Common myeloid progenitor, CD34-positive (primary cell): Measurements from ENCODE around the gene TEC.

ENCODE experiments used
- CTCF ChIA-PET: fragments of 350-600 bp; sonication (Branson Sonifier 250); formaldehyde crosslinking; loops from one replicate; lab custom pipeline; 2021; ENCODE audit warnings: antibody characterized with exemption; lab: Charles Lee
- POLR2A ChIA-PET: fragments of 350-600 bp; sonication (Branson Sonifier 250); formaldehyde crosslinking; loops from one replicate; lab custom pipeline; 2021; ENCODE audit warnings: antibody characterized with exemption; lab: Charles Lee
- DNase-seq, 3 donors: peaks; one replicate each; pipeline versions ENCODE4 v3.0.0 to v3.0.0-alpha.2; 2013
- H3K27ac ChIP-seq, 2 experiments: 1 replicate in 1 of 2; 2 replicates in 1 of 2; pipeline ENCODE4 v1.7.0; 2013; ENCODE audit warnings: inconsistent platforms in 2 of 2, low read length in 2 of 2, mild to moderate bottlenecking in 2 of 2, low read depth in 1 of 2, moderate library complexity in 1 of 2; ENCODE audit not compliant: severe bottlenecking in 2 of 2, insufficient read depth in 1 of 2, poor library complexity in 1 of 2
- H3K27me3 ChIP-seq, 5 experiments: replicated peaks in 2 of 5; 1 replicate in 3 of 5; 2 replicates in 2 of 5; pipeline versions ENCODE4 v1.6.1 to v1.7.0; 2013; ENCODE audit warnings: low read length in 4 of 5, mild to moderate bottlenecking in 2 of 5, moderate library complexity in 2 of 5, inconsistent platforms in 1 of 5; ENCODE audit not compliant: insufficient read depth in 5 of 5, control insufficient read depth in 4 of 5
- H3K36me3 ChIP-seq, 4 experiments: 1 replicate in 2 of 4; 2 replicates in 2 of 4; pipeline versions ENCODE4 v1.6.1 to v1.7.0; 2013; ENCODE audit warnings: low read length in 3 of 4, control low read depth in 1 of 4, mild to moderate bottlenecking in 1 of 4; ENCODE audit not compliant: control insufficient read depth in 4 of 4, insufficient read depth in 4 of 4
- H3K4me1 ChIP-seq, 4 experiments: 1 replicate in 3 of 4; 2 replicates in 1 of 4; pipeline versions ENCODE4 v1.6.1 to v1.7.1; 2013; ENCODE audit warnings: low read length in 3 of 4, mild to moderate bottlenecking in 3 of 4, control low read depth in 1 of 4, inconsistent platforms in 1 of 4, moderate library complexity in 1 of 4; ENCODE audit not compliant: control insufficient read depth in 4 of 4, insufficient read depth in 4 of 4; ENCODE audit errors: control extremely low read depth in 1 of 4
- H3K4me3 ChIP-seq, 7 experiments: 1 replicate in 4 of 7; 2 replicates in 3 of 7; pipeline versions ENCODE4 v1.5.1 to v1.7.0; 2013; ENCODE audit warnings: mild to moderate bottlenecking in 7 of 7, low read length in 6 of 7, moderate library complexity in 6 of 7, inconsistent platforms in 2 of 7, low read depth in 2 of 7, control low read depth in 1 of 7; ENCODE audit not compliant: insufficient read depth in 4 of 7, control insufficient read depth in 1 of 7; ENCODE audit errors: extremely low read depth in 1 of 7
- H3K9me3 ChIP-seq, 5 experiments: 1 replicate in 4 of 5; 2 replicates in 1 of 5; pipeline versions ENCODE4 v1.6.1 to v1.7.1; 2013; ENCODE audit warnings: low read length in 4 of 5, mild to moderate bottlenecking in 2 of 5, inconsistent platforms in 1 of 5, low read depth in 1 of 5, moderate library complexity in 1 of 5; ENCODE audit not compliant: control insufficient read depth in 4 of 5, insufficient read depth in 2 of 5; ENCODE audit errors: control extremely low read depth in 1 of 5
- WGBS: methylation state at CpG from one replicate; pipeline ENCODE4 v1.1.5; 2013; ENCODE audit not compliant: insufficient coverage; 5-methylcytosine and 5-hydroxymethylcytosine counted together

Gene TEC

GRCh38 chr4:48252313-48252712 lies 17.3 kb downstream of the TEC start:
- no peak for DNase-seq
- Histone ChIP-seq H3K36me3 (peaks cover 2 to 32% (median 6%) of the 10 kb centered on the region in 4 experiments), H3K4me1 (peaks cover 22 to 42% (median 24%) of the 10 kb centered on the region in 4 experiments), H3K27me3 (no peaks in the 10 kb centered on the region), H3K9me3 (peaks cover 0 to 3% (median 0%) of the 10 kb centered on the region in 5 experiments), H3K4me3 (no peak overlapping the region), H3K27ac (no peak overlapping the region)
- ChIA-PET CTCF (interaction anchor here (0.8 to 1.6 kb wide), 6 partner anchors 10 to 69 kb away, joined by 3 to 5 read pairs (median 3); no protein-coding TSS in a partner anchor), POLR2A (interaction anchor here (1.3 kb wide), 1 partner anchor 10 kb away, joined by 5 read pairs; no protein-coding TSS in a partner anchor)

GRCh38 chr4:48250980-48251379 lies 18.7 kb downstream of the TEC start:
- Histone ChIP-seq H3K36me3 (peaks cover 2 to 28% (median 6%) of the 10 kb centered on the region in 4 experiments), H3K4me3 (no peak overlapping the region), H3K4me1 (peaks cover 22 to 45% (median 26%) of the 10 kb centered on the region in 4 experiments), H3K27ac (no peak overlapping the region), H3K27me3 (no peaks in the 10 kb centered on the region), H3K9me3 (peaks cover 0 to 3% (median 0%) of the 10 kb centered on the region in 5 experiments)
- WGBS, result 100% methylated on average over 2 of the region's 2 CpGs
- ChIA-PET POLR2A (no interaction called here), CTCF (interaction anchor here (0.8 to 1.6 kb wide), 6 partner anchors 8 to 71 kb away, joined by 3 read pairs; no protein-coding TSS in a partner anchor)
- no peak for DNase-seq

DNA sequence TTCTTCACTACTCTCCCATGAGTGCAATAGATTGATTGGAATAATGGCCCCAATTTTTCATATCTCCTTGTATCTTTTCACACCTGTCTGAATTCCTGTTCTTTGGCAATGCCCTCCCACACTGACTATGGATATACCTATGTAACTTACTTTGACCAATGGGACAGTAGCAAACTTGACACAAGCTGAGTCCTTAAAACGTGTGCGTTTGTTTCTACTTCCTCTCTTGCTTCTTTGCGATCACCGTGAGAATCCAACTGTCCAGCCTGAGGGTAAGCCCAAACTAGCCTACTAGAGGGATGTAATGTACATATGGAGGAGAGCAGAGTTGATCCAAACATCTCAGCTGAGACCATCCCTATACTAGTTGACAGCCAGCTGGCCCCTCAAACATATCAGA lies 19.3 kb downstream of the TEC start:
- CTCF ChIA-PET, result interaction anchor here (1.0 to 2.1 kb wide), 6 partner anchors 10 to 70 kb away, joined by 3 to 7 read pairs (median 3); no protein-coding TSS in a partner anchor
- DNase-seq, result no peak

GRCh38 chr4:48249378-48249777 lies 20.3 kb downstream of the TEC start:
- Histone ChIP-seq H3K4me3 (no peak overlapping the region), H3K36me3 (peaks cover 4 to 25% (median 6%) of the 10 kb centered on the region in 4 experiments), H3K27me3 (no peaks in the 10 kb centered on the region), H3K27ac (peak overlapping the region in 1 of 2 experiments; percentile 7), H3K4me1 (peaks cover 15 to 41% (median 23%) of the 10 kb centered on the region in 4 experiments), H3K9me3 (peaks cover 0 to 8% (median 0%) of the 10 kb centered on the region in 5 experiments)
- DNase-seq, result no peak
- WGBS, result no CpG with 5 or more reads among the region's 1 CpG
- ChIA-PET CTCF (interaction anchor here (0.6 to 2.1 kb wide), 5 partner anchors 9 to 146 kb away, joined by 3 to 7 read pairs (median 3); no protein-coding TSS in a partner anchor), POLR2A (interaction anchor here (0.9 kb wide), 1 partner anchor 18 kb away, joined by 3 read pairs; no protein-coding TSS in a partner anchor)

More for the DNA sequence above, 19.3 kb downstream of the TEC start:
- Histone ChIP-seq H3K4me3 (no peak overlapping the region), H3K27me3 (no peaks in the 10 kb centered on the region), H3K4me1 (peaks cover 22 to 42% (median 24%) of the 10 kb centered on the region in 4 experiments), H3K27ac (no peak overlapping the region), H3K36me3 (peaks cover 5 to 27% (median 6%) of the 10 kb centered on the region in 4 experiments), H3K9me3 (peaks cover 0 to 3% (median 0%) of the 10 kb centered on the region in 5 experiments)
- POLR2A ChIA-PET, result no interaction called here
- WGBS, result 96% methylated on average over 4 of the region's 4 CpGs

DNA sequence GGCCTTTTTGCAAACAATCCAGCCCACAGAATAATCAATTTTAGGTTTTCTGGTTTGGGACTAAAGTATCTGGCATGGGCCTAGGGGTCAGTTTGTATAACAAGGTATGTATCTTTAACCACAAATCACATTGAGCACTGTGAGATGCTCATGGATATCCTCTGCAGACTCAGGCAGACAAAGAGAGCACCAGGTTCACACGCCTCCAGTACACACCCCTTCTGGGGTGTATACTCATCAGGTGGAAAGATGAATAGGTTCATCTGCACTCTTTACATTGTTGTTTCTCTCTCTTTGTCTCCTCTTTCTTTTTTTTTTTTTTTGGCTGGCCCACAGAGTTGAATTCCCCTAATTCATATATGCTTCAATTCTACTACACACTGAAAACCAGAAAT lies 21.1 kb downstream of the TEC start:
- H3K27ac ChIP-seq, result peak overlapping the region; percentile 6 to 62
- H3K4me1 ChIP-seq, result peaks cover 16 to 38% (median 26%) of the 10 kb centered on the region in 4 experiments
- no peak for DNase-seq
- H3K27me3 ChIP-seq, result no peaks in the 10 kb centered on the region
- 100% methylated on average over 1 of the region's 1 CpG for WGBS
- H3K4me3 ChIP-seq, result no peak overlapping the region
- H3K36me3 ChIP-seq, result peaks cover 3 to 20% (median 6%) of the 10 kb centered on the region in 4 experiments
- peaks cover 0 to 9% (median 0%) of the 10 kb centered on the region in 5 experiments for H3K9me3 ChIP-seq
- POLR2A ChIA-PET, result no interaction called here
- CTCF ChIA-PET, result interaction anchor here (2.1 kb wide), 1 partner anchor 12 kb away, joined by 7 read pairs; no protein-coding TSS in a partner anchor

GRCh38 chr4:48247878-48248558 lies 21.6 kb downstream of the TEC start:
- 86% methylated on average over 5 of the region's 5 CpGs for WGBS
- H3K27ac ChIP-seq, result peak overlapping the region; percentile 16 to 67
- H3K9me3 ChIP-seq, result peaks cover 0 to 9% (median 0%) of the 10 kb centered on the region in 5 experiments
- H3K36me3 ChIP-seq, result peaks cover 3 to 20% (median 6%) of the 10 kb centered on the region in 4 experiments
- DNase-seq, result no peak
- peak overlapping the region in 2 of 7 experiments; percentile 8 to 51 for H3K4me3 ChIP-seq
- CTCF ChIA-PET, result no interaction called here
- H3K4me1 ChIP-seq, result peaks cover 21 to 43% (median 30%) of the 10 kb centered on the region in 4 experiments
- POLR2A ChIA-PET, result no interaction called here
- H3K27me3 ChIP-seq, result no peaks in the 10 kb centered on the region
